ENCODE data around the gene MACROD2.
"Not testable (repeated sequence)": the region's sequence is repeated elsewhere in the genome, so short reads cannot be mapped to it uniquely, and the experiment has no call there.

MACROD2 gene

GRCh38 chr20:15346657-15347280 is 1351.5 kb downstream of the MACROD2 start:
- in situ Hi-C loops (cut with HindIII; ENCODE audit: low sequenced_read_pairs), result no loop called here

- in situ Hi-C loops (cut with HindIII; ENCODE audit: low sequenced_read_pairs), result no loop called here
Measured at GRCh38 chr20:15359056-15359455, 1363.7 kb downstream of the MACROD2 start.

- in situ Hi-C loops (cut with HindIII; ENCODE audit: low sequenced_read_pairs), result no loop called here
Measured at GRCh38 chr20:15362849-15363248, 1367.5 kb downstream of the MACROD2 start.

- in situ Hi-C loops (cut with HindIII; ENCODE audit: low sequenced_read_pairs), result no loop called here
Measured at GRCh38 chr20:15364781-15365180, 1369.5 kb downstream of the MACROD2 start.

GRCh38 chr20:15370370-15370769 is 1375.1 kb downstream of the MACROD2 start:
- in situ Hi-C loops (cut with HindIII; ENCODE audit: low sequenced_read_pairs), result no loop called here

- in situ Hi-C loops (cut with HindIII; ENCODE audit: low sequenced_read_pairs), result no loop called here
Measured at GRCh38 chr20:15374682-15375081, 1379.4 kb downstream of the MACROD2 start.

- in situ Hi-C loops (cut with HindIII; ENCODE audit: low sequenced_read_pairs), result no loop called here
Measured at GRCh38 chr20:15375836-15376235, 1380.5 kb downstream of the MACROD2 start.

GRCh38 chr20:15377603-15378002 is 1382.3 kb downstream of the MACROD2 start:
- in situ Hi-C loops (cut with HindIII; ENCODE audit: low sequenced_read_pairs), result not testable (repeated sequence)

- in situ Hi-C loops (cut with HindIII; ENCODE audit: low sequenced_read_pairs), result no loop called here
Measured at GRCh38 chr20:15378151-15378550, 1382.8 kb downstream of the MACROD2 start.

- in situ Hi-C loops (cut with HindIII; ENCODE audit: low sequenced_read_pairs), result loop anchor here (5.0 kb wide), 1 partner anchor 102 kb away; no protein-coding TSS in a partner anchor
Measured at GRCh38 chr20:15379681-15380296, 1384.5 kb downstream of the MACROD2 start.

- in situ Hi-C loops (cut with HindIII; ENCODE audit: low sequenced_read_pairs), result loop anchor here (5.0 kb wide), 1 partner anchor 103 kb away; no protein-coding TSS in a partner anchor
Measured at GRCh38 chr20:15380770-15381169, 1385.5 kb downstream of the MACROD2 start.

GRCh38 chr20:15387228-15387627 is 1391.9 kb downstream of the MACROD2 start:
- in situ Hi-C loops (cut with HindIII; ENCODE audit: low sequenced_read_pairs), result no loop called here

GRCh38 chr20:15395457-15395856 is 1400.1 kb downstream of the MACROD2 start:
- in situ Hi-C loops (cut with HindIII; ENCODE audit: low sequenced_read_pairs), result no loop called here

GRCh38 chr20:15396026-15396425 is 1400.7 kb downstream of the MACROD2 start:
- in situ Hi-C loops (cut with HindIII; ENCODE audit: low sequenced_read_pairs), result no loop called here

- in situ Hi-C loops (cut with HindIII; ENCODE audit: low sequenced_read_pairs), result no loop called here
Measured at GRCh38 chr20:15396900-15397299, 1401.6 kb downstream of the MACROD2 start.

GRCh38 chr20:15399781-15400180 is 1404.5 kb downstream of the MACROD2 start:
- in situ Hi-C loops (cut with HindIII; ENCODE audit: low sequenced_read_pairs), result no loop called here

- in situ Hi-C loops (cut with HindIII; ENCODE audit: low sequenced_read_pairs), result no loop called here
Measured at GRCh38 chr20:15406072-15406471, 1410.8 kb downstream of the MACROD2 start.

GRCh38 chr20:15411781-15412180 is 1416.5 kb downstream of the MACROD2 start:
- in situ Hi-C loops (cut with HindIII; ENCODE audit: low sequenced_read_pairs), result no loop called here

GRCh38 chr20:15415908-15416307 is 1420.6 kb downstream of the MACROD2 start:
- in situ Hi-C loops (cut with HindIII; ENCODE audit: low sequenced_read_pairs), result no loop called here

GRCh38 chr20:15419856-15420255 is 1424.5 kb downstream of the MACROD2 start:
- in situ Hi-C loops (cut with HindIII; ENCODE audit: low sequenced_read_pairs), result no loop called here

- in situ Hi-C loops (cut with HindIII; ENCODE audit: low sequenced_read_pairs), result no loop called here
Measured at GRCh38 chr20:15422966-15423365, 1427.7 kb downstream of the MACROD2 start.

- in situ Hi-C loops (cut with HindIII; ENCODE audit: low sequenced_read_pairs), result no loop called here
Measured at GRCh38 chr20:15439551-15439950, 1444.2 kb downstream of the MACROD2 start.
